SU-DHL-6 (cell line): ENCODE measurements around the gene ITGB8.

ENCODE experiments used
- H2AFZ ChIP-seq: fragments of 200-600 bp; sonication (generic); 2 replicates; pipeline ENCODE4 v1.6.1; 2014; ENCODE audit warnings: low read depth, mild to moderate bottlenecking, moderate library complexity, mixed read lengths, antibody characterized with exemption, low read length; ENCODE audit not compliant: severe bottlenecking
- H3F3A ChIP-seq: fragments of 200-600 bp; shearing (Covaris generic); 2 replicates; pipeline ENCODE4 v1.6.0; 2016; ENCODE audit warnings: antibody characterized with exemption, mild to moderate bottlenecking; ENCODE audit not compliant: insufficient read depth
- H3K27ac ChIP-seq: fragments of 200-600 bp; sonication (generic); 2 replicates; pipeline ENCODE4 v1.5.1; 2016; ENCODE audit warnings: low read depth, mild to moderate bottlenecking, low read length, moderate library complexity, mixed read lengths
- H3K27me3 ChIP-seq: fragments of 200-600 bp; sonication (generic), shearing (Covaris generic); 2 replicates; pipeline ENCODE4 v1.6.0; 2014; ENCODE audit warnings: mild to moderate bottlenecking, low read length
- H3K36me3 ChIP-seq: fragments of 200-600 bp; sonication (generic); 2 replicates; pipeline ENCODE4 v1.6.1; 2014; ENCODE audit warnings: mild to moderate bottlenecking, low read length, mixed read lengths
- H3K4me2 ChIP-seq: fragments of 300-600, 200-600 bp; shearing (Covaris generic), sonication (generic); 2 replicates; pipeline ENCODE4 v1.6.0; 2014; ENCODE audit warnings: low read length, low read depth, mild to moderate bottlenecking; ENCODE audit not compliant: poor library complexity, severe bottlenecking
- H3K4me3 ChIP-seq: fragments of 200-600 bp; sonication (generic); 2 replicates; pipeline ENCODE4 v1.5.1; 2014; ENCODE audit warnings: antibody characterized with exemption, low read length, mild to moderate bottlenecking, mixed read lengths; ENCODE audit not compliant: insufficient read depth, poor library complexity, severe bottlenecking
- H3K79me2 ChIP-seq: fragments of 200-600 bp; sonication (generic); 2 replicates; pipeline ENCODE4 v1.6.1; 2014; ENCODE audit warnings: mild to moderate bottlenecking, low read length, moderate library complexity; ENCODE audit not compliant: insufficient read depth
- H3K9ac ChIP-seq: fragments of 200-600 bp; sonication (generic); 2 replicates; pipeline ENCODE4 v1.7.0; 2014; ENCODE audit warnings: mild to moderate bottlenecking, low read length
- H3K9me2 ChIP-seq: fragments of 200-600 bp; sonication (generic); replicated peaks from 2 replicates; pipeline ENCODE4 v1.6.1; 2014; ENCODE audit warnings: low read length; ENCODE audit not compliant: insufficient read depth
- H3K9me3 ChIP-seq: fragments of 200-600 bp; sonication (generic); 2 replicates; pipeline ENCODE4 v1.6.1; 2014; ENCODE audit warnings: low read length, mixed read lengths; ENCODE audit not compliant: insufficient read depth
- H4K20me1 ChIP-seq: fragments of 200-600 bp; sonication (generic); 2 replicates; pipeline ENCODE4 v1.6.1; 2014; ENCODE audit warnings: low read depth, mild to moderate bottlenecking, antibody characterized with exemption, low read length, moderate library complexity, mixed read lengths
- EZH2phosphoT487 ChIP-seq: fragments of 200-600 bp; sonication (generic), shearing (Covaris generic); conservative IDR thresholded peaks from 2 replicates; pipeline ENCODE4 v1.6.1; 2018; ENCODE audit warnings: mild to moderate bottlenecking, antibody characterized with exemption, low read length, moderate library complexity, mixed read lengths
- TF ChIP-seq, protein P1 (sequence below): fragments of 200-600 bp; sonication (generic); IDR thresholded peaks from one replicate; pipeline ENCODE4 v1.5.1; 2017; ENCODE audit warnings: antibody characterized with exemption, mild to moderate bottlenecking, low read length, moderate library complexity; ENCODE audit not compliant: insufficient read depth, poor library complexity, severe bottlenecking

ITGB8 gene

DNA sequence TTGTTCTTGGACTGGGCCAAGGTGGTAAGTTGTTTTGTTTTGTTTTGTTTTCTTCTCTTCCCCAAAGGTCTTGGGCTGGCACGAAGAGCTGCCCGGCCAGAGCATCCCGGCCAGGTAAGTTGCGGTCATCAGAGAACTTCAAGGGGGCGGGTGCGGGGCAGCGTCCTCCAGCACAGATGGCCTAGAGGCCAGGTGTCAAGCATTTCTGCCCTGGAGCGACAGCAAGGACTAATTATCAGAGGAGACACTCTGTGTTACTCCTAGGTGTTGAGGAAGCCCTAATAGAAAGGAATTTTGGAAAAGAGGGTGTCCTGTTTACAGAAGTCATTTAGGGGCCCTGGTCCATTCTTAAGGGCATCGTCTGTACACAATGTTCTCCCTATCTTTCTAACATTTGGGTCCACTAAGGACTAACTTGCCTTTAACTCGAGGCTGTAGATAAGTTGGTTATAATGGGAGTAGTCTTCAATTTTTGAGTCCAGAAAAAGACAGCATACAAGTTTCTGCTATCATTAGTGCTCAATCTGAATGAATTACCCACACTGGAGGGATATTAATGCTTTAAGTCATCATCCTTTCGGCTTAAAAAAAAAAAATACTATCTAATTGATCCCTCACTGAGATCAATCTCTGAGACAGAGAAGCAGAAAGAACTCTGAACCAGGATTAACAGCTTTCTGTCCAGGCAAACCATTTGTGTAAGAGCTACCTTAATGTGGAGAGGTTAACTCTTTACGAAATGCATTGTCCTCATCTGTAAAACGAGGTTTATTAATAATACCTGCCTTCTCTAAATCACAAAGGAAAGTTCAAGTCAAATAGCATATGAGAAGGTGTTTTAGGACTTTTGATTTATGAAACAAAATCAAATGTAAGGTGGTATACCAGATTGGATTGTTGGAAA is 1.5 kb downstream of the ITGB8 start:
- Histone ChIP-seq H2AFZ (peak overlapping the region; percentile 82), H3K4me3 (peak overlapping the region; percentile 54), H4K20me1 (no peaks in the 10 kb centered on the region), H3K79me2 (no peaks in the 10 kb centered on the region), H3K9me3 (no peaks in the 10 kb centered on the region), H3F3A (peaks cover 4% of the 10 kb centered on the region; the same call in 1 of the 2 replicates), H3K36me3 (no peaks in the 10 kb centered on the region), H3K9ac (peak overlapping the region; percentile 44), H3K4me2 (peak overlapping the region; percentile 73), H3K27me3 (no peaks in the 10 kb centered on the region), H3K27ac (no peak overlapping the region), H3K9me2 (no peaks in the 10 kb centered on the region)
- TF ChIP-seq, protein P1, sequence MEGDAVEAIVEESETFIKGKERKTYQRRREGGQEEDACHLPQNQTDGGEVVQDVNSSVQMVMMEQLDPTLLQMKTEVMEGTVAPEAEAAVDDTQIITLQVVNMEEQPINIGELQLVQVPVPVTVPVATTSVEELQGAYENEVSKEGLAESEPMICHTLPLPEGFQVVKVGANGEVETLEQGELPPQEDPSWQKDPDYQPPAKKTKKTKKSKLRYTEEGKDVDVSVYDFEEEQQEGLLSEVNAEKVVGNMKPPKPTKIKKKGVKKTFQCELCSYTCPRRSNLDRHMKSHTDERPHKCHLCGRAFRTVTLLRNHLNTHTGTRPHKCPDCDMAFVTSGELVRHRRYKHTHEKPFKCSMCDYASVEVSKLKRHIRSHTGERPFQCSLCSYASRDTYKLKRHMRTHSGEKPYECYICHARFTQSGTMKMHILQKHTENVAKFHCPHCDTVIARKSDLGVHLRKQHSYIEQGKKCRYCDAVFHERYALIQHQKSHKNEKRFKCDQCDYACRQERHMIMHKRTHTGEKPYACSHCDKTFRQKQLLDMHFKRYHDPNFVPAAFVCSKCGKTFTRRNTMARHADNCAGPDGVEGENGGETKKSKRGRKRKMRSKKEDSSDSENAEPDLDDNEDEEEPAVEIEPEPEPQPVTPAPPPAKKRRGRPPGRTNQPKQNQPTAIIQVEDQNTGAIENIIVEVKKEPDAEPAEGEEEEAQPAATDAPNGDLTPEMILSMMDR = no peak
- no peak; the same call in 1 of the 2 replicates for TF ChIP-seq EZH2phosphoT487

DNA sequence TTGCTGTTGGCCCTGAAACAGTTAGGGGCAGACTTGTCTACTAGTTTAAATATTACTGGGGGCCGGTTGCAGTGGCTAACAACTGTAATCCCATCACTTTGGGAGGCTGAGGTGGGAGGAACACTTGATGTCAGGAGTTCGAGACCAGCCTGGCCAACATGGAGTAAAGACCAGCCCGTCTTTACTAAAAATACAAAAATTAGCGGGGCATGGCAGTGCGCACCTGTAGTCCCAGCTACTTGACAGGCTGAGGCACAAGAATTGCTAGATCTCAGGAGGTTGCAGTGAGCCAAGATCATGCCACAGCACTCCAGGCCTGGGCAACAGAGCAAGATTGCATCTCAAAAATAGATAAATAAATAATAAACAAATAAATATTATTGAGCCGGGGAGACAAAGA is 7.6 kb downstream of the ITGB8 start:
- no peaks in the 10 kb centered on the region for H4K20me1 ChIP-seq
- no peak overlapping the region for H3K4me3 ChIP-seq
- H3K9me3 ChIP-seq = no peaks in the 10 kb centered on the region
- H3K9ac ChIP-seq = no peak overlapping the region
- H3F3A ChIP-seq = no peaks in the 10 kb centered on the region
- no peaks in the 10 kb centered on the region for H3K27me3 ChIP-seq
- H3K9me2 ChIP-seq = no peaks in the 10 kb centered on the region
- TF ChIP-seq, protein P1 = no peak
- TF ChIP-seq EZH2phosphoT487 = no peak
- H3K27ac ChIP-seq = no peak overlapping the region
- no peaks in the 10 kb centered on the region for H3K36me3 ChIP-seq
- H3K4me2 ChIP-seq = no peak overlapping the region
- H2AFZ ChIP-seq = no peak overlapping the region
- H3K79me2 ChIP-seq = no peaks in the 10 kb centered on the region

DNA sequence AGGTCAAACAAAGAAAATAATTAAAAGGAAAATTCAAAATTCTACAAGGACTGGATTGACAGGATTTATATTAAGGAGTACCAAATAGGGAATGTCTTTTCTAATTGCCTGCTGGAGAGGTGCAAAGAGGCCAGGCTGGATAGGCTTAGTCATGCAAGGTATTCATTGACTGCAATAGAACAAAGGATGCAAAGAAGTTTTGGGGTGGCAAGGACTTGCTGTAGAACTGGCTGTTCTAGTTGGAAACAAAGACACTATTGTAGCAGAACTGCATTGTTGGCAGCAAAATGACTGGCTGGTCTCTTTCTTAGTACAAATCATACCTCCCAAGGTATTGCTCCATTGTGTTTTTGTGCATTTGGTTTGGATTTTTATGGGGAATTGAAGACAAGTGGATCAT is 10.1 kb downstream of the ITGB8 start:
- no peak overlapping the region for H3K9ac ChIP-seq
- H3K4me2 ChIP-seq = no peak overlapping the region
- no peaks in the 10 kb centered on the region for H3K79me2 ChIP-seq
- TF ChIP-seq, protein P1 = no peak
- H3K9me2 ChIP-seq = no peaks in the 10 kb centered on the region
- H3K36me3 ChIP-seq = no peaks in the 10 kb centered on the region
- no peak overlapping the region for H3K4me3 ChIP-seq
- H2AFZ ChIP-seq = no peak overlapping the region
- no peaks in the 10 kb centered on the region for H4K20me1 ChIP-seq
- H3K27me3 ChIP-seq = no peaks in the 10 kb centered on the region
- no peaks in the 10 kb centered on the region for H3F3A ChIP-seq
- no peak overlapping the region for H3K27ac ChIP-seq
- no peaks in the 10 kb centered on the region for H3K9me3 ChIP-seq
